ENCODE measurements around the gene ZYG11A.

The ZYG11A gene

GRCh38 chr1:52877554-52877953 lies 35.0 kb downstream of the ZYG11A start:
- Histone ChIP-seq H3K4me1 (ENCODE audit: control insufficient read depth, insufficient read depth, low read length) (no peaks in the 10 kb centered on the region), H3K9me3 (ENCODE audit: control insufficient read depth, insufficient read depth, low read depth, low read length) (no peaks in the 10 kb centered on the region), H3K36me3 (ENCODE audit: control insufficient read depth in 2 of 2, insufficient read depth in 1 of 2, low read length in 2 of 2) (peaks cover 12 to 72% of the 10 kb centered on the region in 2 experiments; a peak in 2 of 3 replicates), H3K27ac (ENCODE audit: extremely low read depth, low read depth, low read length) (no peak overlapping the region), H3K4me3 (ENCODE audit: low read depth, low read length) (no peak overlapping the region)
- CTCF ChIA-PET, result interaction anchor here (0.6 kb wide), 1 partner anchor 178 kb away, joined by 3 read pairs; no protein-coding TSS in a partner anchor
- POLR2A ChIA-PET, result no interaction called here
- TF ChIP-seq ZBTB48 (tag by site-specific recombination; IDR thresholded peaks at IDR 0.05) (no peak), ATF2 (tag by site-specific recombination; IDR thresholded peaks at IDR 0.05; ENCODE audit: low read depth) (peak; percentile 62), ZNF596 (tag by site-specific recombination; IDR thresholded peaks at IDR 0.05) (no peak), HOXA7 (CRISPR knock-in tag; IDR thresholded peaks at IDR 0.05; ENCODE audit: borderline replicate concordance) (no peak), YY2 (tag by site-specific recombination; IDR thresholded peaks at IDR 0.05) (no peak), GLI2 (tag by site-specific recombination; IDR thresholded peaks at IDR 0.05; ENCODE audit: borderline replicate concordance, low read depth) (no peak), ZNF843 (tag by site-specific recombination; IDR thresholded peaks at IDR 0.05) (no peak), PBX3 (CRISPR knock-in tag; IDR thresholded peaks at IDR 0.05) (no peak)

GRCh38 chr1:52880206-52880605 lies 37.6 kb downstream of the ZYG11A start:
- CTCF ChIA-PET, result interaction anchor here (0.6 to 1.1 kb wide), 2 partner anchors 24 to 26 kb away, joined by 3 to 4 read pairs; no protein-coding TSS in a partner anchor
- Histone ChIP-seq H3K9me3 (ENCODE audit: control insufficient read depth, insufficient read depth, low read depth, low read length) (no peaks in the 10 kb centered on the region), H3K36me3 (ENCODE audit: control insufficient read depth in 2 of 2, insufficient read depth in 1 of 2, low read length in 2 of 2) (peaks cover 5 to 69% of the 10 kb centered on the region in 2 experiments; a peak in 2 of 3 replicates), H3K27ac (ENCODE audit: extremely low read depth, low read depth, low read length) (no peak overlapping the region), H3K4me1 (ENCODE audit: control insufficient read depth, insufficient read depth, low read length) (no peaks in the 10 kb centered on the region), H3K4me3 (ENCODE audit: low read depth, low read length) (no peak overlapping the region)
- TF ChIP-seq BCL6B (tag by site-specific recombination; IDR thresholded peaks at IDR 0.05) (no peak), ZNF768 (tag by site-specific recombination; IDR thresholded peaks at IDR 0.05) (no peak), PBX3 (CRISPR knock-in tag; IDR thresholded peaks at IDR 0.05) (no peak), SCRT1 (tag by site-specific recombination; IDR thresholded peaks at IDR 0.05; ENCODE audit: borderline replicate concordance) (no peak), ZNF585B (tag by site-specific recombination; IDR thresholded peaks at IDR 0.05) (no peak), KLF9 (tag by site-specific recombination; IDR thresholded peaks at IDR 0.05; ENCODE audit: low read depth) (no peak), MYNN (tag by site-specific recombination; IDR thresholded peaks at IDR 0.05; ENCODE audit: borderline replicate concordance) (no peak), ZNF433 (tag by site-specific recombination; IDR thresholded peaks at IDR 0.05; ENCODE audit: low read depth) (no peak), ZNF600 (tag by site-specific recombination; IDR thresholded peaks at IDR 0.05) (no peak), ZBTB21 (tag by site-specific recombination; IDR thresholded peaks at IDR 0.05) (no peak), ZNF26 (tag by site-specific recombination; IDR thresholded peaks at IDR 0.05) (no peak), ZNF670 (tag by site-specific recombination; IDR thresholded peaks at IDR 0.05; ENCODE audit: low read depth) (no peak)
- POLR2A ChIA-PET, result no interaction called here
